Left lung (tissue), 10 donors: ENCODE data around the gene TCTA. TPM values are rescaled to one million over a fixed set of nuclear protein-coding genes. Genes with fewer than 3 reads are reported as not detected.

Experiments used
- ATAC-seq: fragments of 200-7000 bp; cut with Tn5 transposase; one replicate; pipeline ENCODE4 v1.9.1; 2020; ENCODE audit warnings: moderate library complexity
- DNase-seq, 4 donors: peaks; one replicate each; pipeline ENCODE4 v3.0.0-alpha.2; 2013 to 2020
- H3K27ac ChIP-seq, 2 donors: fragments of 200-600 bp; sonication (generic) in 1 of 2; one replicate each; pipeline versions ENCODE4 v1.5.0 to v1.8.0; 2020 to 2021
- H3K27me3 ChIP-seq, 2 donors: fragments of 200-600 bp; sonication (generic) in 1 of 2; one replicate each; pipeline versions ENCODE4 v1.5.0 to v1.8.0; 2020 to 2021
- H3K36me3 ChIP-seq, 2 donors: fragments of 200-600 bp; sonication (generic) in 1 of 2; one replicate each; pipeline versions ENCODE4 v1.5.0 to v1.8.0; 2020 to 2021
- H3K4me1 ChIP-seq, 2 donors: fragments of 200-600 bp; one replicate each; pipeline ENCODE4 v1.8.0; 2021
- H3K4me3 ChIP-seq, 2 donors: fragments of 200-600 bp; sonication (generic) in 1 of 2; one replicate each; pipeline versions ENCODE4 v1.5.0 to v1.8.0; 2020 to 2021; ENCODE audit warnings: mild to moderate bottlenecking in 1 of 2
- H3K9me3 ChIP-seq, 2 donors: fragments of 200-600 bp; sonication (generic) in 1 of 2; one replicate each; pipeline versions ENCODE4 v1.5.0 to v1.8.0; 2020 to 2021
- intact Hi-C, 2 donors: fragments of 100-400 bp; cut with DNase I; formaldehyde crosslinking; loops; one replicate each; pipeline versions ENCODE4 v1.11.2 to v1.14.2; 2022
- polyA plus RNA-seq, 6 donors: library from polyadenylated mRNA; unstranded; fragments of 120-200 nt; gene quantifications; one replicate each; pipeline ENCODE4 v1.2.1, GENCODE V29; 2013; ENCODE audit not compliant: insufficient read length in 6 of 6
- total RNA-seq, 2 donors: library from RNA; stranded (reverse); fragmentation: NEBNext Ultra II Directional; extraction: Animal tissue kit (Norgen Biotek cat#: 25700); gene quantifications; one replicate each; pipeline ENCODE4 v1.2.1, GENCODE V29; 2021
- TF ChIP-seq, protein P1 (sequence below), 2 donors: fragments of 200-600 bp; sonication (generic) in 1 of 2; IDR thresholded peaks; one replicate each; pipeline versions ENCODE4 v1.5.0 to v1.8.0; 2021; ENCODE audit warnings: antibody characterized with exemption in 2 of 2
- donor health status: DM: no; HTN: yes; CAD: no.
- donor health status: DM: no; HTN: no; CAD: no.

TCTA gene
- total and polyA plus RNA-seq, 8 donors: 17.7 to 41.5 (median 20.5) TPM

DNA sequence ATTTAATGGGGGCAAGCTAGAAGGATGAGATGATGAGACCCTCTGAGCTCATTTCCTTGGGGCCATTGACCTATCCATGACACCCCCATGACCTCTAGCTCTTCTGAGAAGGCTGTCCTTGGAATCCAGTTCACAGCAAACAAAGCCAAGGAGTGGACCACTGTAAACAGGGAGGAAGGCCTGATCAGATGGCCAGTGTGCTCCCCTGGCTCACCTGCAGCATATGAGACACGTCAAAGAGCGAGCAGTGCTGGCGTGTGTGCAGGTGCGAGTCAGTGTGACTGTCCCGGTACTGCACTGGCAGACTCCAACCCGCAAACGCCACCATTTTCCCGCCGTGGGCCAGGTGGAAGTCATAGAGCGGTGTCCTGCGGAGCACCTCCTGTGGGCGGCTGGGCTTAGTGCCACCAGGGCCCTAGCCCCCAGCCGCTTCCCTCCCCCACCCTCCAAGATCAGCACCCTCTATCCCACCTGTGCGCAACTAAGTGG, 9.7 kb downstream of the TCTA start:
- Histone ChIP-seq H3K9me3 (no peaks in the 10 kb centered on the region), H3K4me1 (peaks cover 3 to 25% of the 10 kb centered on the region in 2 donors), H3K4me3 (peak overlapping the region in 1 of 2 donors; percentile 16), H3K36me3 (peaks cover 0 to 32% of the 10 kb centered on the region in 2 donors), H3K27me3 (no peaks in the 10 kb centered on the region), H3K27ac (no peak overlapping the region)
- ATAC-seq (peak; percentile 21), DNase-seq (no peak)
- intact Hi-C loops: no loop called here
- TF ChIP-seq, protein P1, sequence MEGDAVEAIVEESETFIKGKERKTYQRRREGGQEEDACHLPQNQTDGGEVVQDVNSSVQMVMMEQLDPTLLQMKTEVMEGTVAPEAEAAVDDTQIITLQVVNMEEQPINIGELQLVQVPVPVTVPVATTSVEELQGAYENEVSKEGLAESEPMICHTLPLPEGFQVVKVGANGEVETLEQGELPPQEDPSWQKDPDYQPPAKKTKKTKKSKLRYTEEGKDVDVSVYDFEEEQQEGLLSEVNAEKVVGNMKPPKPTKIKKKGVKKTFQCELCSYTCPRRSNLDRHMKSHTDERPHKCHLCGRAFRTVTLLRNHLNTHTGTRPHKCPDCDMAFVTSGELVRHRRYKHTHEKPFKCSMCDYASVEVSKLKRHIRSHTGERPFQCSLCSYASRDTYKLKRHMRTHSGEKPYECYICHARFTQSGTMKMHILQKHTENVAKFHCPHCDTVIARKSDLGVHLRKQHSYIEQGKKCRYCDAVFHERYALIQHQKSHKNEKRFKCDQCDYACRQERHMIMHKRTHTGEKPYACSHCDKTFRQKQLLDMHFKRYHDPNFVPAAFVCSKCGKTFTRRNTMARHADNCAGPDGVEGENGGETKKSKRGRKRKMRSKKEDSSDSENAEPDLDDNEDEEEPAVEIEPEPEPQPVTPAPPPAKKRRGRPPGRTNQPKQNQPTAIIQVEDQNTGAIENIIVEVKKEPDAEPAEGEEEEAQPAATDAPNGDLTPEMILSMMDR (IDR thresholded peaks at IDR 0.05): no peak

DNA sequence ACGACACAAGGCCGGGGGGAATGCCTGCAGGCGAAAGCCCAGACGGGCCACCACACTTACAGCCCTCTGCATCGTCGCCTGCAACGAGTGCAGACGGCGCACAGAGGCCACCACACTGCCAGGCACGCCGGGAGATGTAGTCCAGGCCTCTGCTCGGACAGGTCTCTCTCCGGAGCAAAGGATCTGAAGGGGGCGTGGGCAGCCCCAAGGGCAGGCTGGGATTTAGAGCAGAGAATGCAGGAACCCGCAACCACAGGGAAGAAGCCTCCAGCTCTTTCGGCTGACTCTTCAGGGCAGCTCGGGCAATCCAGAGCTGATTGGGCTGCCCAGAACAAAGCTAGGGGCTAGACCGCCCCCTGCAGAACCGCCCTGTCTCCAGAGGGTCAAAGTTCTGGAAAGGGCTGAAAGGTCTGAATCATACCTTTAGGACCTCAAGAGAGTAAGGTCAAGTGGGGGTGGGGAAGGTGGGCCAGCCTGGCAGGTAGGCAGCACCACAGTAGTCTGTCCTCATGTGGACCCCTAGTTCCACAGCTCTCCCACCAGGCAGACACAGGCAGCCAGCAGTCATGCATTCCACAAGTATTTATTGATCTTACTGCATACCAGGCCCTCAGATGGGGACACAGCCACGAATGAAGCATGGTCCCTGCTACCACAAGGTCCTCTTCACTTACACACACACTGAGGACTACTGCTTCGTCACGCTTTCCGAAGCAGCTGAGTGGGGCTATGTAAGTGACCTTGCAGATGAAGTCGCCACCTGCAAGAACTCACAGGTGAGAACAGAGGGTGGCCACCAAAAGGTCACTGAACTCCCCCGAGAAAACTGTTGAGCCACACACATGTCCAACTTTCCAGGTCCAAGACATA, 10.4 kb downstream of the TCTA start, which contains the start of gene AMT:
Gene AMT, minus strand, starts transcription at position 95 of the 870 bp plus-strand sequence. Its CDS starts 23 bp downstream, at position 72.
- peaks cover 0 to 21% of the 10 kb centered on the region in 2 donors for H3K4me1 ChIP-seq
- no peaks in the 10 kb centered on the region for H3K27me3 ChIP-seq
- intact Hi-C loops: no loop called here
- ATAC-seq: peak; percentile 78
- peaks cover 0 to 25% of the 10 kb centered on the region in 2 donors for H3K36me3 ChIP-seq
- H3K4me3 ChIP-seq: peak within 1 kb of the TSS in 1 of 2 donors; percentile 16
- H3K9me3 ChIP-seq: no peaks in the 10 kb centered on the region
- DNase-seq: peak in 1 of 4 donors; percentile 81
- no peak within 1 kb of the TSS for H3K27ac ChIP-seq
- TF ChIP-seq, protein P1 (IDR thresholded peaks at IDR 0.05): no peak

DNA sequence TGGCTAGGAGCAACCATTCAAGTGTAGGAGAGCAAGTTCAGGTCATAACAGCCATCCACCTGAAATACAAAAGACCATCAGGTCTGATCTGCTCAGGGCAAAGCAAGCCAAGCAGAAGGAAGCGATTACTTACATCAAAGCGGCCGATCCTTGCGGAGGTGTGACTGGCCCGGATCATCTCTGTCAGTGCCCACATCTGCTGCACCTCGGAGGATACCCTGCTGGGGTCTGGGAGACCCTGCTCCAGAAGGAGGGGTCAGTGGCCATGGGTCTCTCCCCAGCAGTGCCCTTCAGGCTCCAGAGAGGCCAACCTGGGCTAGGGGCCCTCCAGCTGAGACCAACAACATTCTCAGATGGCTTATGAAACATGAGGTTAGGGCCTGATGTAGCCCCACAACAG, 12.6 kb downstream of the TCTA start:
- TF ChIP-seq, protein P1 (IDR thresholded peaks at IDR 0.05): no peak
- peaks cover 0 to 21% of the 10 kb centered on the region in 2 donors for H3K36me3 ChIP-seq
- no peaks in the 10 kb centered on the region for H3K9me3 ChIP-seq
- no peak overlapping the region for H3K27ac ChIP-seq
- DNase-seq (no peak), ATAC-seq (no peak)
- H3K4me1 ChIP-seq: peaks cover 0 to 32% of the 10 kb centered on the region in 2 donors
- intact Hi-C loops: no loop called here
- no peaks in the 10 kb centered on the region for H3K27me3 ChIP-seq
- H3K4me3 ChIP-seq: no peak overlapping the region

DNA sequence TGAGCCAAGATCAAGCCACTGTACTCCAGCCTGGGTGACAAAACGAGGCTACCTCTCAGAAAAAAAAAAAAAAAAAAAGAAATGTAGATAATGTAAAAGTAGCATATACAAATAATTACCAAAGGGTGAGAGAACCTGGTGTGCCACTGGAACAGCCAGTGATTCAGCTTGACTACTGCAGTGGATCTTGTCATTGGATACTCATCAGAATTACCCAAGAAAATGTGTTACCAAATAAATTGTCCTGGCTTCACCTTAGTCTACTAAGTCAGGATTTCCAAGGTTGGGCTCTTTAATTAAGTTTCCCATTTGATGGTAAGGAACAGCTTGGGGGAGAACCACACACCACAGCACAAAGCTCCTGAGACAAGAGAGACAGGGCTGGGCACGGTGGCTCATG, 15.4 kb downstream of the TCTA start:
- DNase-seq: no peak
- no peak overlapping the region for H3K27ac ChIP-seq
- H3K4me3 ChIP-seq: no peak overlapping the region
- no peaks in the 10 kb centered on the region for H3K9me3 ChIP-seq
- peaks cover 0 to 21% of the 10 kb centered on the region in 2 donors for H3K36me3 ChIP-seq
- no peaks in the 10 kb centered on the region for H3K27me3 ChIP-seq
- peaks cover 0 to 16% of the 10 kb centered on the region in 2 donors for H3K4me1 ChIP-seq
- intact Hi-C loops: no loop called here
- TF ChIP-seq, protein P1 (IDR thresholded peaks at IDR 0.05): no peak
- ATAC-seq: no peak

DNA sequence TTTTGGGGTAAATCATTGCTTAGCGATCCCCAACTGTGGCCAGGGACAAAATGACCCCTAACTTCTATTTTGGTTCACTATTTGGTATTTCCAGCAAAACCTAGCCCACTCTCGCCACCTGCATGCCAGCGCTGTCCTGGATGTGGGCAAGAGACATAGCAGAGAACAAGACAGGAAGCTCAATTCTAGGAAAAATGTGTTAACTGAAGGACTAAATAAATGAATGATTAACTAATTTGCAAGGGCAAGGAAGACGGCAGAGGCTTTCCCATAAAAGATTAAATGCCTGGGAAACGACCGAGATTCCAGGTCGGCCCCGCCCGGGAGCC, 16.5 kb downstream of the TCTA start:
- intact Hi-C loops: no loop called here
- H3K4me3 ChIP-seq: peak overlapping the region; percentile 75 to 77
- TF ChIP-seq, protein P1 (IDR thresholded peaks at IDR 0.05): no peak
- no peaks in the 10 kb centered on the region for H3K27me3 ChIP-seq
- H3K9me3 ChIP-seq: no peaks in the 10 kb centered on the region
- ATAC-seq: peak; percentile 21
- no peak for DNase-seq
- peaks cover 0 to 21% of the 10 kb centered on the region in 2 donors for H3K36me3 ChIP-seq
- H3K27ac ChIP-seq: peak overlapping the region; percentile 92 to 95
- H3K4me1 ChIP-seq: peaks cover 0 to 14% of the 10 kb centered on the region in 2 donors
